GM21825 (cell line): ENCODE measurements around the gene NDUFS1.
"Not testable (repeated sequence)": the region's sequence is repeated elsewhere in the genome, so short reads cannot be mapped to it uniquely, and the experiment has no call there.

Source experiments
- ATAC-seq: cut with Tn5 transposase; IDR thresholded peaks from one replicate; pipeline ENCODE4 v1.9.1; 2021; ENCODE audit warnings: mild to moderate bottlenecking, moderate library complexity; ENCODE audit not compliant: unreplicated experiment

Gene NDUFS1

DNA sequence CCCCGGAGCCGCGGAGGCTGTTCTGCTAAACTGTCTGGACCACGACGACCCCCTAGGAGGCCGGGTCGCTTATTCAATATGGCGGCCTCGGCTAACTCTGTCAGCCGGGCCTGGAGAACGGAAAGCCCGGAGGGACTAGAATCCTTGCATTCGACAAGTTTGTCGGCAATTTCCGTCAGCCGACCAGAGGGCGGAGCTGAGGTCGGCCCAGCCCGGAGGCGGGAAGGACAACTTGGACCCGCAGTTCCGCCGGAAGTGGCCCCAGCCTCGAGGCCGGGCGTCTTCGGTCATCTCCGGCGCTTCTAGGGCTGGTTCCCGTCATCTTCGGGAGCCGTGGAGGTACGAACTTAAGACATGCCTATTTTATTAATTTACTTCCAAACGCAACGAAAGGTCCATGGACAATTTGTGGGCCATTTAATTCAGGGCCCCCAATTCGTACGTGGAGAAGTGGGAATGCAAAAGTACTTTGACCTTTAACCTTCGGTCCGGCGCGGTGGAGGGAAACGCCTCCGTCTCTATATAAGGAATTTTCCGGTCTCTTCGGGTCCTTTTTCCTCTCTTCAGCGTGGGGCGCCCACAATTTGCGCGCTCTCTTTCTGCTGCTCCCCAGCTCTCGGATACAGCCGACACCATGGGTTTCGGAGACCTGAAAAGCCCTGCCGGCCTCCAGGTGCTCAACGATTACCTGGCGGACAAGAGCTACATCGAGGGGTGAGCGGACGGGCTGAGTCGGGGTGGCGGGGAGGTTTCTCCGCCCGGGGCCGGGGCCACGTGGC lies at the start of gene NDUFS1, which contains the start of gene EEF1B2:
TSS of gene NDUFS1 (minus strand) at position 99 of the 779 bp plus-strand sequence. CDS start 5,766 bp downstream, outside the sequence.
TSS of gene EEF1B2 (plus strand) at position 550 of the 779 bp plus-strand sequence. CDS start at position 635, 85 bp downstream.
- peak; percentile 91 for ATAC-seq

DNA sequence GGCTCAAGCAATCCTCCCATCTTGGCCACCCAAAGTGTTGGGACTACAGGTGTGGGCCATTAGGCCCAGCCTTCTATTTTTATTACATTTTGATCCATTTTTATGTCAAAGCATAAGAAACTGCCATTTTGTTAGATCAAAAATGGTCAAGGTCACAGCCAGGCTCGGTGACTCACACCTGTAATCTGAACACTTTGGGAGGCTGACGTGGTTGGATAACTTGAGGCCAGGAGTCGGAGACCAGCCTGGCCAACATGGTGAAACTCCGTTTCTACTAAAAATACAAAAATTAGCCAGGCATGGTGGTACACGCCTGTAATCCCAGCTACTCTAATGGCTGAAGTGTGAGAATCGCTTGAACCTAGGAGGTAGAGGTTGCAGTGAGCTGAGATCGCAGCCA lies 49.7 kb upstream of the NDUFS1 start:
- no peak for ATAC-seq

DNA sequence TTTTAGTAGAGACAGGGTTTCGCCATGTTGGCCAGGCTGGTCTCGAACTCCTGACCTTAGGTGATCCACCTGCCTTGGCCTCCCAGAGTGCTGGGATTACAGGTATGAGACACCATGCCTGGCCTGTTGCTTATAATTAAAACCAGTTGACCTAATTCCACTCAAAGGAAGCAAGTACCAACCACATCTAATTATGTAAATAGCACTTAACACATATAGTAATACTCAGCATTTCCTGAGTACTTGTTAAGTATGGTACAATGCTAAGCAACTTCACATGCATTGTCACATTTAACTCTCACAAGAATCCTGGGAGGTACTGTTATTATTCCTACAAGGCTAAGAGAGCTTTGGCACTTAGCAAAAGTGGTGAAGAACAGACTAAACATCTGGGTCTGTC lies 48.1 kb upstream of the NDUFS1 start:
- not testable (repeated sequence) for ATAC-seq

DNA sequence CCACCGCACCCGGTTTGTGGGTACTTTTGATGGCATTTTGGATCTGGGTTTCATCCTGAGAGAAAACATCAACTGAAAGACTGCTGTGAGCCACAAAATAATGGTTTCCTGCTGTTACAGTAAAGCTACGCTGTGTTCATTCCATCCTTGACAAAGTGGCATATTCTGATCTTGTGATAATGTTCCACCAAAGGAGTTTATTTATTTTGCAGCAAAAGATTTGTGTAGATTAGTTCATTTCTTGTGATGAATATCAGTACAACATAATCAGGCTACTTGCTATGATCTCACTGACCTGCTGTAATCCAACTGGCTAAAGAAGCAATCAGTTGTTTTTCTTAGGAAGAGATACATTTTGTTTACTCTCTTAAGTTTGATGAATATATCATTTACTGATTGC lies 45.5 kb upstream of the NDUFS1 start:
- no peak for ATAC-seq

DNA sequence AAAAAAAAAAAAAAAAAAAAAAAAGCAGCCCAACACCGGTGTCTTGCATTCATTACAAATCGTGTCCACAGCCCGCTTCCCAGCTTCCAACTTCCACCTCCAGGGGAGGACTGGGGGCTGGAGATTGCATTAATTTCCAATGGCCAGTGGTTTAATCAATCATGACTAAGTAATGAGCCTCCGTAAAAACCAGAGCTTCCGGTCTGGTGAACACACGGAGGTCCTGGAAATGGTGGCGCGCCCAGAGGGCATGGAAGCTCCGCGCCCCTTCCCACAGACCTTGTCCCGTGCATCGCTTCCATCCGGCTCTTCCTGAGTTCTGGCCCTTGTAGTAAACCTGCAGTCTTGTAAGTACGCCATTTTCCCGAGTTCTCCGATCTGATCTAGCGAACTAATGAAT lies 44.1 kb upstream of the NDUFS1 start:
- ATAC-seq: no peak

DNA sequence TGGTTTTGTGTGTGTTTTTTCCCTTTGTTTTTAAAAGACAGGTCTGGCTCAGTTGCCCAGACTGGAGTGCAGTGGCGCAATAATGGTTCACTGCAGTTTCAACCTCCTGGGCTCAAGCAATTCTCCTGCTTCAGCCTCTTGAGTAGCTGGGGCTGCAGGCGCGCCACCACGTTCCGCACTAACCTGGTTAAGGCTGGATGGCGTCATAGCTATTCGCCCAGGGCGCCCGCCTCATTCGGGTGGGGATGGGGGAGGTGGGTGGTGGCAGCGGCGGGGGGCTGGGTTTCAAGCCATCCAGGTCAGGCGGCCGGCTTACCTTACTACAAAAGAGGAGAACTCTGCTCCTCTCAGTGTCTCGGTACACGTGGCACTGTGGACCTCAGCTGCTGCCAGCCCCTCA lies 43.2 kb upstream of the NDUFS1 start:
- no peak for ATAC-seq

DNA sequence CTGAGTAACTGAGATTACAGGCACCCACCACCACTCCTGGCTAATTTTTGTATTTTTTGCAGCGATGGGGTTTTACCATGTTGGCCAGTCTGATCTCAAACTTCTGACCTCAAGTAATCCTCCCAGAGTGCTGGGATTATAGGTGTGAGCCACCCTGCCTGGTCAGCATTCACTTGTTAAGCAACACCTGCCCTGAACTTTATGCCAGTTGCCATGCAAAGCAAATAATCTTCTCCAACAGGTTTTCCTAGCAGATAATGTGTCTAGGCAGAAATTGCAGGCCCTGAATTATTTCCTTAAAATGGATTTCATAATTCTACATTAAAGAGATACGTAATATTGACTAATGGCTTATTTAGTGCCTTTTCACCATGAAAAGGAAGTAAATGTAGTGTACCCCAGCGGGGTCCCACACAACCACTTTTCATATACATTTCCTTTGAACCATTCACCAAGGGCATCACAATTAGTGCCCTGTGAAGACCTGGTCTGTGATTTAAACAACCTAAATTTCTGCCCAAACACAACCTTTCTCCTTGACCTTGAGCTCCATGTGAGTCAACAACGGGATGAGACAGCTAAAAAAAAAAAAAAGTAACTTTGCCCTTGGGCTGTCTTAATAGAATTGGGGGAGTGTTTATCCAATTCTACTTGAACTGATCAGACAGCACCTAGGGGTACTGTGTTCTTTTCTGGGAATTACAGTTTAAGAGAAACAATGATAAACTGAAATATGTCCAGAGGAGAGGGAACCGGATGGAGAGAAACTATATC lies 42.0 kb upstream of the NDUFS1 start:
- ATAC-seq: no peak

DNA sequence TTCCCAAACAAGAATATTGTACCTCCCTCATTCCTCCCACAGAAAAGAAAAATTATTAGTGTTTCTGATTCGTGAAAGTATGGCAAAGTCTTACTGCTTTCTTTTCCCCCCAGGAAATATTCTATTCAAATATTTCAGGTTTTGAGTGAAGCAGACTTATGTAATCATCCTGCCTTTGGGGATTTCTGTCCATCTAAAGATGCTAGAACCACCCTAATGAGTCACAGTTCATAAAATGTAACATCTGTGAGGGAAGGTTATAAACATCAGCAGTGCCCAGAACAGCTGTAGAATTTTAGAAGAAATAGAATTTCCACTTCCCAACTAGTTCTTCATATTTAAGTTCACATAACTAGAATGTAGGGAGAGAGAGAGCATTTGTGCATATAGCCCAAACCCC lies 39.4 kb upstream of the NDUFS1 start:
- no peak for ATAC-seq

DNA sequence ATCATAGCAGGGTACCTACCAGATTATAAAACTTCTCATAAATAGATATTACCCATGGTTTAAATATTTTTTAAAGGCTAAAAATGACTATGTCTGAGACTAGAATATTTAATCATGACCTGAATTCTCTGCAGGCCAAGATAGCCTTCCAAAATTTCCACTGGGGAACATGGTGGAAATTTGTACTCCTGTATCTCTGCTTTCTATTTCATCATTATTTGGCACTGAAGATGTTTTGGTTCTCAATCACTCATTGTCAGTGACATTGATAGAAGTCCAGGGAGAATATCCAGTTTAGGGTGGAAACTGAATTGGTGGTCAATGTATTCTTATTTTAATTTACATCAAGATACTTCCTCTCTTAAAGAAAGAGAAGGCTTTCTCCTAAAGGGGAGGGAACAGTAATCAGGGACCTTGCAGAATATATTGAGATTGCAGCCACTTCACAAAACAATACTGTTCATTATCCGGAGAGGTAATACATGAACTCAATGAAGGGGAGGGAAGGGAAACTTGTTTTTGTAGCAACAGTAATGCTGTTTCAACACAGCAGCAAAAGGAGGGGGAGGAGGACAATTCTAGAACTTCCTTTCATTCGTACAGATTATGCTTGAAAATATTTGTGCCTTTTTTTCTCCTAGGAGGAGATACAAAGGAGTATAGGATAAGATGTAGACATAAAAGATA lies 34.6 kb upstream of the NDUFS1 start:
- ATAC-seq: no peak

DNA sequence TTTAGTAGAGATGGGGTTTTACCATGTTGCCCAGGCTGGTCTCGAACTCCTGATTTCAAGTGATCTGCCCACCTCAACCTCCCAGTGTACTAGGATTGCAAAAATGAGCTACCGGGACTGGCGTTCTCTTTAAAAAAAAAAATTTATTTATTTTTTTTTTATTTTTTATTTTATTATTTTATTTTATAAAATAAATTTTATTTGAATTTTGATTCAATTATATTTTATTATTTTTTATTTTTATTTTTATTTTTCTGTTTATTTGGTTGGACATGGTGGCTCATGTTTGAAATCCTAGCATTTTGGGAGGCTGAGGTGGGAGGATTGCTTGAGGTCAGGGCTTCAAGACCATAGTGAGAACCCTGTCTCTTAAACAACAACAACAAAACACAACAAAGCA lies 32.9 kb upstream of the NDUFS1 start:
- ATAC-seq: no peak

DNA sequence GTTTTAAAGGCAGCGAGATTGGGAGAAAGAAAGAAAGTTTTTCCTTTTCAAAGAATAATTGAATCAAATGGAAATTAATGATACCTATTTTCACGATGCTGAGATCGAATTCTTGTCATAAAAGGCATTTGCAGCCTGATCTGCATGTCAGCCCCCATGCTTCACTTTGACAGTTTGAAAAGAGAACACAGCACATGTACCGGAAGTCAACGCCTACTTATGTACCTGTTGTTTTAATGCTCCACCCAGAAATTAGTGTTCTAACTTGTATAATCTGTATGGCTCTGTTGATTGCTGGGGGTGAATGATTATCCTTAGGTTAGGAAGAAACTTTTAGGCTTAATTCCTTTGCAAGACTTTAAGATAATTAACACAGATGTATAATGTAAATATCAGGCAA lies 31.4 kb upstream of the NDUFS1 start:
- no peak for ATAC-seq

DNA sequence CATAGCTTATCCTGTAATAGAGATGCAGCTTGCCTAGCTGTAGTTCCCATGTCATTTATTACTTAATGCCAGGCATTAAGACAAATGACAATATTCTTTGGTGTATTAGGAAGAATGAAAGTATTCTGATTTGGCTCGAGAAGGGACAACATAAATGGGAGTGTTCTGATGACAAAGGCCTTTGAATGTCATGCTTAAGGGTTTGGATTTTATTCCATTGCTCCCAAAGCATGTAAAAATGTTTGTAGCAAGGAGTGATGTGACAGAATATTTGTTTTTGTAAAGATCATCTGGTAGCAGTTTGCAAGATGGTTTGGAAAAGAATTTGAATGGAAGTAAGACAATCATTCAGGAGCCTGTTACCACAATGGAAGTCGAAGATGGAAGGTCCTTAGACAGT lies 30.9 kb upstream of the NDUFS1 start:
- no peak for ATAC-seq

DNA sequence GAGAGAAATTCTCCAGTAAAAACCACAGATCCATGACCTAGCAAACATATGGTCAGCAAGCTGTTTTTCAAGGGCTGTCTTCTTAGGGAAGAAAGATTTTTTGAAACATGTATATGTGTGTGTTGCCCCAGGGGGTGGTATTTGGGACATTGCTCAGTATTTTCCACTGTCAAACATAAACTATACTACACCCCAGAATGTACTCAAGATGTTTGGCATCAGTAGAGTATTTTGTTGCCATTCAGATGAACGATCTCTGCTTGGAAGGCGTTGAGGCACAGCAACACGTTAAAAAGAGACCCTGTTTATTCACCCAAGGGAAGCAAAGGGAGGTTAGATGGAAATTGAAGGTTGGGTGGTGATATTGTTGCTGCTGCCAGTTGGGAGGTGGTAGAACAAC lies 30.4 kb upstream of the NDUFS1 start:
- ATAC-seq: no peak

DNA sequence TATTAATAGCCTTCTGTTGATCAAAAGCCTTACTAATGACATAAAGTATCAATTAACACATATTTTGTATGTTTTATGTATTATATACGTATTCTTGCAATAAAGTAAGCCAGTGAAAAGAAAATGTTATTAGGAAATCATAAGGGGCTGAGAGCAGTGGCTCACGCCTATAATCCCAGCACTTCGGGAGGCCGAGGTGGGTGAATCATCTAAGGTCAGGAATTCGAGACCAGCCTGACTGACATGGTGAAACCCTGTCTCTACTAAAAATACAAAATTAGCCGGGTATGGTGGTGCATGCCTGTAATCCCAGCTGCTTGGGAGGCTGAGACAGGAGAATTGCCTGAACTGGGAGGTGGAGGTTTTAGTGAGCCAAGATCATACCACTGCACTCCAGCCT lies 22.3 kb upstream of the NDUFS1 start:
- ATAC-seq: not testable (repeated sequence)

DNA sequence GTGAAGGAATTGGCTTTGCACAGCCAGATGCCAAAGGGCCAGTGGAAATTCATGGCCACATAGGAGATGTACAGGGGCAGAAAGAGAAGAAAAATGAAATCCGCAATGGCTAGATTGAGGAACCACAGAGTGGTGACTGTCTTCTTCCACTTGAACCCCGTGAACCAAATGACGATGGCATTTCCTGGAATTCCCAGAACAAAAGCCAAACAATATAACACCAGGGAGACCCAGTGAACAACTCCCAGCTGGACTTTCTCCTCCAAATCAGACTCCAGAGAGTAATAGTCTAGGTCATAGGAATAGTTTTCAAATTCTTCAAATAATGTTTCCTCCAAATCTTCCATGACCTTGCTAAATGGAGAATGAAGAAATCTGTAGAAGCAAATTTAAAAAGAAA lies 17.7 kb upstream of the NDUFS1 start:
- no peak for ATAC-seq

DNA sequence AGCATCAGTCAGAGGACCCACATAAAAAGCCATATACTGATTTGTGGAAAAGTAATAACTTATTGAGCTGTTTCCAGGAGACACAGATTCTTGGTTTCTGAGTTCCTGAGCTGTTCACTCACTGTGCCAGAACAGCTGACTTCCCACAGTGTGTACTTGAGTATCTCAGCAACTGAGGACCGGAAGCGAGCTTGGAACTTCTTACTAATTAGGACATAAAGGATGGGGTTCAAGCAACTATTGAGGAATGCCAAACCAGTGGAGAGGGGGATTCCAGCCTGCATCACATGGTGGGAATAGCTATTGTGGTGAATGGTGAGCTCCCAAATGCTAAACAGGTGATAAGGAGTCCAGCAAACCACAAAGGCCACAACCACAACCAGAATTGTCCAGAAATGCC lies 16.9 kb upstream of the NDUFS1 start:
- ATAC-seq: no peak

DNA sequence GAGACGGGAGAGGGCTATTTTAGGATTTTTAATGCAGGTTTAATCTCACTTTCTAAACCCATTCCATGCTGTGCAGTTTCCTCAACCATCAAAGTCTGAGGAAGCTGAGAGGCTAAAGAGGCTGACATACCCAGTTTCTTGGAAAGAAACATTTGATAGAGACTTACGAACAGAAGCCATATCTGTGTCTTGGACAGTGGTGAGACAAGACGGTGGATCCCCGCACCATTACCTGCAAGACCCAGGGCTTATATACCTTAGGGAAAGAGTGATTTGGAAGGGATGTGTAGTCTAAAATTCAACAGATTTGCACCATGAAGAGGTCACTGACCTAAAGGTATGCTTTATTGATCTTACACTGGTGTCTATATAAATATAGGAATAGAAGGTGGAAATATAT lies 13.9 kb upstream of the NDUFS1 start:
- no peak for ATAC-seq

DNA sequence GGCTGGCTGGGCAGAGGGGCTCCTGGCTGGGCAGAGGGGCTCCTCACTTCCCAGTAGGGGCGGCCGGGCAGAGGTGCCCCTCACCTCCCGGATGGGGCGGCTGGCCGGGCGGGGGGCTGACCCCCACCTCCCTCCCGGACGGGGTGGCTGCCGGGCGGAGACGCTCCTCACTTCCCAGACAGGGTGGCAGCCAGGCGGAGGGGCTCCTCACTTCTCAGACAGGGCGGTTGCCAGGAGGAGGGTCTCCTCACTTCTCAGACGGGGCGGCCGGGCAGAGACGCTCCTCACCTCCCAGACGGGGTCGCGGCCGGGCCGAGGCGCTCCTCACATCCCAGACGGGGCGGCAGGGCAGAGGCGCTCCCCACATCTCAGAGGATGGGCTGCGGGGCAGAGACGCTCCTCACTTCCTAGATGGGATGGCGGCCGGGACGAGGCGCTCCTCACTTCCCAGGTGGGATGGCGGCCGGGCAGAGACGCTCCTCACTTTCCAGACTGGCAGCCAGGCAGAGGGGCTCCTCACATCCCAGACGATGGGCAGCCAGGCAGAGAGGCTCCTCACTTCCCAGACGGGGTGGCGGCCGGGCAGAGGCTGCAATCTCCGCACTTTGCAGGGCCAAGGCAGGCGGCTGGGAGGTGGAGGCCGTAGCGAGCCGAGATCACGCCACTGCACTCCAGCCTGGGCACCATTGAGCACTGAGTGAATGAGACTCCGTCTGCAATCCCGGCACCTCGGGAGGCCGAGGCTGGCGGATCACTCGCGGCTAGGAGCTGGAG lies 12.6 kb upstream of the NDUFS1 start:
- not testable (repeated sequence) for ATAC-seq

DNA sequence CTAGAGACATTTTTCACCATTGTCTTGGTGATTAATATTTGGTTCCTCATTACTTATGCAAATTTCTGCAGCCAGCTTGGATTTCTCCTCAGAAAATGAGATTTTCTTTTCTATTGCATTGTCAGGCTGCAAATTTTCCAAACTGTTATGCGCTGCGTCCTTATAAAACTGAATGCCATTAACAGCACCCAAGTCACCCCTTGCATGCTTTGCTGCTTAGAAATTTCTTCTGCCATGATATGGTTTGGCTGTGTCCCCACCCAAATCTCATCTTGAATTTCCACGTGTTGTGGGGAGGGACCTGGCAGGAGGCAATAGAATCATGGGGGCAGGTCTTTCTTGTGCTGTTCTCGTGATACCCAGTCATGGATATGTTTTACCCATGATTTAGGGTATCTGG lies 9.0 kb upstream of the NDUFS1 start:
- not testable (repeated sequence) for ATAC-seq

DNA sequence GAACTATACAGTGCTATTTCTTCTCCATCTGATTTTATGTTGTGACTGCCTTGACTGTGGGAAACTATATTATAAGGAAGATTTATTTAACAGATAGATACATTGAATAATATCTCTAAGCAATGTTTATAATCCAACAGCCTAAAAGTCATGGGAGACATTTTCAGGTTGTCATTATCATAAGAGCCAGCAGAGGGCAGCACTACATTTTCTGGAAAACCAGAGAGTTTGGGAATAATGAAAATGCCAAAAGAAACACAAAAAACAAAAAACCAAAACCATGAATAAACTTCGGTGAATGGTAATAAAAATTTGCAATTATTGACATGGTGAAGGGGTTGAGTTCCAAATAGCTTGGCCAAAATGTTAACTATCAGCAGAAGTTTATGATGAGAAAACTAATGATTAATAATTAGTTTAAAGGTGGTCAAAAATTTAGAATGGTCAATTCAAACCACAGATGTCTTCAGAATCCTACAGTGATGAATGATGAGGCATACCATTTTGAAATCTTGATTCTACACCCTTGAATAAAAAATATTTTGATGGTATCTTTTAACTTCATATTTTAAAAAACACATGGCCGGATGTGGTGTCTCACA lies 5.1 kb upstream of the NDUFS1 start:
- ATAC-seq: no peak
